SK-N-SH (cell line): Measurements from ENCODE around the gene GPR160. TPM values are rescaled to one million over a fixed set of nuclear protein-coding genes. Genes with fewer than 3 reads are reported as not detected.

Experiments used
- CTCF ChIA-PET: fragments of 300-600, 350-600 bp; formaldehyde crosslinking; extraction: SDS; loops from one replicate; lab custom pipeline; 2021; lab: Yijun Ruan, JAX
- POLR2A ChIA-PET: fragments of 350-600 bp; sonication (Branson Sonifier 250); formaldehyde crosslinking; extraction: SDS; loops from one replicate; lab custom pipeline; 2020; ENCODE audit warnings: antibody characterized with exemption, inconsistent platforms; lab: Yijun Ruan, JAX
- DNase-seq: peaks from one replicate; pipeline ENCODE4 v3.0.0; 2012
- H2AFZ ChIP-seq: fragments of 200-600 bp; sonication (generic); 2 replicates; pipeline ENCODE4 v1.8.1; 2016; ENCODE audit warnings: antibody characterized with exemption, mild to moderate bottlenecking, low read depth
- H3F3A ChIP-seq: fragments of 200-600 bp; sonication (generic); replicated peaks from 2 replicates; pipeline ENCODE3; 2016; ENCODE audit warnings: antibody characterized with exemption, mild to moderate bottlenecking; ENCODE audit not compliant: insufficient read depth
- H3K27ac ChIP-seq, 2 experiments: fragments of 200-500 bp in 1 of 2; fragments of 200-600 bp in 1 of 2; sonication (Bioruptor generic) in 1 of 2; sonication (generic), shearing (Covaris generic) in 1 of 2; 2 replicates each; pipeline versions ENCODE4 v1.5.1 to v1.6.1; 2014 to 2016; ENCODE audit warnings: low read depth in 2 of 2, inconsistent platforms in 1 of 2, low read length in 1 of 2, mild to moderate bottlenecking in 1 of 2, mixed read lengths in 1 of 2
- H3K27me3 ChIP-seq: fragments of 200-600 bp; sonication (generic), shearing (Covaris generic); 2 replicates; pipeline ENCODE4 v1.6.1; 2016; ENCODE audit warnings: mixed run types; ENCODE audit not compliant: insufficient read depth
- H3K36me3 ChIP-seq, 2 experiments: fragments of 200-500 bp in 1 of 2; fragments of 200-600 bp in 1 of 2; sonication (Bioruptor generic) in 1 of 2; sonication (generic) in 1 of 2; replicated peaks in 1 of 2; 2 replicates each; pipeline versions ENCODE3 to v1.5.1; 2014 to 2016; ENCODE audit warnings: low read length in 1 of 2, mild to moderate bottlenecking in 1 of 2; ENCODE audit not compliant: insufficient read depth in 2 of 2, control insufficient read depth in 1 of 2
- H3K4me1 ChIP-seq, 2 experiments: fragments of 200-500 bp in 1 of 2; fragments of 200-600 bp in 1 of 2; sonication (Bioruptor generic) in 1 of 2; sonication (generic), shearing (Covaris generic) in 1 of 2; 2 replicates each; pipeline versions ENCODE4 v1.5.1 to v1.6.1; 2014 to 2016; ENCODE audit warnings: low read depth in 1 of 2, low read length in 1 of 2, mixed run types in 1 of 2; ENCODE audit not compliant: insufficient read depth in 2 of 2, control insufficient read depth in 1 of 2
- H3K4me2 ChIP-seq: fragments of 200-600 bp; sonication (generic), shearing (Covaris generic); 2 replicates; pipeline ENCODE4 v1.6.1; 2017; ENCODE audit warnings: mixed run types
- H3K4me3 ChIP-seq, 2 experiments: fragments of 200-500 bp in 1 of 2; fragments of 200-600 bp in 1 of 2; sonication (Bioruptor generic) in 1 of 2; sonication (generic), shearing (Covaris generic) in 1 of 2; 2 replicates each; pipeline versions ENCODE4 v1.5.1 to v1.8.1; 2014 to 2016; ENCODE audit warnings: low read depth in 2 of 2, inconsistent platforms in 1 of 2, low read length in 1 of 2, mild to moderate bottlenecking in 1 of 2, mixed read lengths in 1 of 2, moderate library complexity in 1 of 2
- H3K79me2 ChIP-seq: fragments of 200-600 bp; sonication (generic); 2 replicates; pipeline ENCODE4 v1.8.1; 2017; ENCODE audit warnings: mild to moderate bottlenecking; ENCODE audit not compliant: insufficient read depth
- H3K9ac ChIP-seq: fragments of 200-600 bp; sonication (generic); 2 replicates; pipeline ENCODE4 v1.6.1; 2017; ENCODE audit warnings: mixed run types
- H3K9me2 ChIP-seq: fragments of 200-600 bp; sonication (generic); 2 replicates; pipeline ENCODE4 v1.6.1; 2017; ENCODE audit warnings: mixed run types
- H3K9me3 ChIP-seq: fragments of 200-600 bp; sonication (generic); 2 replicates; pipeline ENCODE4 v1.6.1; 2017; ENCODE audit warnings: mixed run types, mild to moderate bottlenecking, moderate library complexity
- H4K20me1 ChIP-seq: fragments of 200-600 bp; sonication (generic); 2 replicates; pipeline ENCODE4 v1.6.1; 2017; ENCODE audit warnings: mild to moderate bottlenecking, mixed run types; ENCODE audit not compliant: insufficient read depth
- CHD2 ChIP-seq: fragments of 150-350 bp; IDR thresholded peaks from 2 replicates; pipeline ENCODE4 v1.6.1; 2018; ENCODE audit warnings: low read length; ENCODE audit not compliant: partially characterized antibody
- ELF1 ChIP-seq: IDR thresholded peaks from 2 replicates; pipeline ENCODE4 v1.4.0; 2012
- EP300 ChIP-seq, 2 experiments: IDR thresholded peaks; 2 replicates each; pipeline versions ENCODE4 v1.4.0 to v1.6.1; 2012; ENCODE audit warnings: borderline replicate concordance in 1 of 2, low read depth in 1 of 2, low read length in 1 of 2
- FOSL2 ChIP-seq: IDR thresholded peaks from 2 replicates; pipeline ENCODE4 v1.4.0; 2012; ENCODE audit warnings: low read depth, mild to moderate bottlenecking, moderate library complexity, borderline replicate concordance
- FOXM1 ChIP-seq: IDR thresholded peaks from 2 replicates; pipeline ENCODE4 v1.4.0; 2012; ENCODE audit warnings: low read depth, mild to moderate bottlenecking
- MAX ChIP-seq: IDR thresholded peaks from 2 replicates; pipeline ENCODE4 v1.4.0; 2012; ENCODE audit warnings: low read depth
- NRF1 ChIP-seq: IDR thresholded peaks from 2 replicates; pipeline ENCODE4 v1.6.1; 2012; ENCODE audit warnings: low read depth, mild to moderate bottlenecking, low read length
- RAD21 ChIP-seq: IDR thresholded peaks from 2 replicates; pipeline ENCODE4 v1.6.1; 2012; ENCODE audit warnings: mild to moderate bottlenecking, low read length
- RFX5 ChIP-seq: IDR thresholded peaks from 2 replicates; pipeline ENCODE4 v1.6.1; 2012; ENCODE audit warnings: mild to moderate bottlenecking, improper control_type of control experiment, low read length
- RXRA ChIP-seq: IDR thresholded peaks from 2 replicates; pipeline ENCODE4 v1.4.0; 2012; ENCODE audit warnings: low read depth, mild to moderate bottlenecking, borderline replicate concordance
- SMC3 ChIP-seq: IDR thresholded peaks from 2 replicates; pipeline ENCODE4 v1.6.1; 2012; ENCODE audit warnings: low read depth, low read length, improper control_type of control experiment
- TCF12 ChIP-seq: IDR thresholded peaks from 2 replicates; pipeline ENCODE4 v1.4.0; 2012
- TEAD4 ChIP-seq: IDR thresholded peaks from 2 replicates; pipeline ENCODE4 v1.4.0; 2012; ENCODE audit warnings: mild to moderate bottlenecking, borderline replicate concordance; ENCODE audit not compliant: insufficient read depth
- YY1 ChIP-seq: IDR thresholded peaks from 2 replicates; pipeline ENCODE4 v1.4.0; 2012; ENCODE audit warnings: low read depth, mild to moderate bottlenecking
- ZBTB33 ChIP-seq: IDR thresholded peaks from 2 replicates; pipeline ENCODE4 v1.4.0; 2012; ENCODE audit warnings: low read depth, borderline replicate concordance
- WGBS: methylation state at CpG from one replicate; pipeline ENCODE4 v1.1.6; 2017; ENCODE audit warnings: low lambda C conversion rate; 5-methylcytosine and 5-hydroxymethylcytosine counted together
- polyA plus RNA-seq, 3 experiments: library from polyadenylated mRNA; depleted of rRNA; stranded (reverse); fragments of >200 nt; gene quantifications; 2 replicates each; pipeline ENCODE4 v1.2.3, GENCODE V29; 2012

GPR160 gene
- polyA plus RNA-seq, 1 of the 3 experiments (the other 2 are of a cell fraction) = 0.31 TPM

- H3K4me3 ChIP-seq = no peak overlapping the region
- H3K4me1 ChIP-seq = no peaks in the 10 kb centered on the region
- H3K9me2 ChIP-seq = no peaks in the 10 kb centered on the region
- H3K9ac ChIP-seq = no peak overlapping the region
- no peaks in the 10 kb centered on the region for H4K20me1 ChIP-seq
- H3K79me2 ChIP-seq = no peaks in the 10 kb centered on the region
- ChIA-PET CTCF (interaction anchor here (0.7 kb wide), 1 partner anchor 12 kb away, joined by 3 read pairs; no protein-coding TSS in a partner anchor), POLR2A (no interaction called here)
- WGBS = 97% methylated on average over 3 of the region's 3 CpGs
- DNase-seq = no peak
- no peak overlapping the region for H2AFZ ChIP-seq
- TF ChIP-seq YY1 (no peak), RXRA (no peak), NRF1 (no peak), ZBTB33 (no peak), TEAD4 (no peak)
- TF ChIP-seq, all 33 proteins: peak for 0
- Histone ChIP-seq H3K36me3 (peaks cover 65 to 68% of the 10 kb centered on the region in 2 experiments), H3K27ac (no peak overlapping the region), H3K4me2 (no peak overlapping the region), H3K27me3 (no peaks in the 10 kb centered on the region), H3F3A (peaks cover 5% of the 10 kb centered on the region), H3K9me3 (no peaks in the 10 kb centered on the region)
Measured at GRCh38 chr3:170089862-170090600, 52.2 kb downstream of the GPR160 start.

GRCh38 chr3:170090601-170090981 lies 52.8 kb downstream of the GPR160 start:
- TF ChIP-seq SMC3 = no peak
- TF ChIP-seq RAD21 = no peak
- TF ChIP-seq FOXM1 = no peak
- no peak for TF ChIP-seq MAX
- no peak for TF ChIP-seq CHD2
- no peak for TF ChIP-seq FOSL2
- TF ChIP-seq TEAD4 = no peak
- TF ChIP-seq RFX5 = no peak
- no peak for TF ChIP-seq TCF12
- no peak for TF ChIP-seq ELF1
- no peak for TF ChIP-seq EP300 (IDR thresholded peaks at IDR 0.05; ENCODE audit: borderline replicate concordance in 1 of 2, low read depth in 1 of 2, low read length in 1 of 2)
- TF ChIP-seq, all 33 proteins: peak for 0
- no peaks in the 10 kb centered on the region for H4K20me1 ChIP-seq
- DNase-seq = no peak
- H3K9me3 ChIP-seq = no peaks in the 10 kb centered on the region
- H3F3A ChIP-seq = peaks cover 3% of the 10 kb centered on the region
- H3K79me2 ChIP-seq = no peaks in the 10 kb centered on the region
- no peaks in the 10 kb centered on the region for H3K4me1 ChIP-seq
- no peaks in the 10 kb centered on the region for H3K27me3 ChIP-seq
- ChIA-PET CTCF (interaction anchor here (0.6 kb wide), 1 partner anchor 53 kb away, joined by 4 read pairs; the partner anchor contains the start of gene GPR160), POLR2A (no interaction called here)
- no peak overlapping the region for H2AFZ ChIP-seq
- H3K4me3 ChIP-seq = no peak overlapping the region
- H3K4me2 ChIP-seq = no peak overlapping the region
- H3K9me2 ChIP-seq = no peaks in the 10 kb centered on the region
- no peak overlapping the region for H3K9ac ChIP-seq
- peaks cover 65 to 68% of the 10 kb centered on the region in 2 experiments for H3K36me3 ChIP-seq
- H3K27ac ChIP-seq = no peak overlapping the region
